GM19463 (cell line): ENCODE results near the gene USP48.
A peak's percentile ranks its signal among the peaks of the same experiment; 100 is the strongest.
"Not testable (repeated sequence)": the region's sequence is repeated elsewhere in the genome, so short reads cannot be mapped to it uniquely, and the experiment has no call there.

Source experiments
- ATAC-seq: cut with Tn5 transposase; IDR thresholded peaks from one replicate; pipeline ENCODE4 v1.9.1; 2021; ENCODE audit warnings: mild to moderate bottlenecking, moderate library complexity; ENCODE audit not compliant: unreplicated experiment

USP48 gene

GRCh38 chr1:21782868-21783678 lies at the start of gene USP48:
USP48 (minus strand) TSS chr1:21783149; CDS start chr1:21782957, 192 bp downstream.
- ATAC-seq = peak; percentile 63

GRCh38 chr1:21831454-21831970 lies 48.6 kb upstream of the USP48 start:
- ATAC-seq = no peak

GRCh38 chr1:21830792-21831453 lies 48.0 kb upstream of the USP48 start:
- ATAC-seq = no peak

- no peak for ATAC-seq
Measured at GRCh38 chr1:21829294-21829693, 46.3 kb upstream of the USP48 start.

- no peak for ATAC-seq
Measured at GRCh38 chr1:21828506-21829210, 45.7 kb upstream of the USP48 start.

- no peak for ATAC-seq
Measured at GRCh38 chr1:21828075-21828474, 45.1 kb upstream of the USP48 start.

- ATAC-seq = no peak
Measured at GRCh38 chr1:21827141-21827679, 44.3 kb upstream of the USP48 start.

GRCh38 chr1:21826694-21827093 lies 43.7 kb upstream of the USP48 start:
- ATAC-seq = not testable (repeated sequence)

- ATAC-seq = no peak
Measured at GRCh38 chr1:21825393-21825792, 42.4 kb upstream of the USP48 start.

GRCh38 chr1:21824926-21825325 lies 42.0 kb upstream of the USP48 start:
- no peak for ATAC-seq

- no peak for ATAC-seq
Measured at GRCh38 chr1:21823980-21824702, 41.2 kb upstream of the USP48 start.

GRCh38 chr1:21823206-21823979 lies 40.4 kb upstream of the USP48 start:
- ATAC-seq = no peak

GRCh38 chr1:21822349-21822748 lies 39.4 kb upstream of the USP48 start:
- ATAC-seq = no peak

GRCh38 chr1:21821385-21822019 lies 38.6 kb upstream of the USP48 start:
- no peak for ATAC-seq

GRCh38 chr1:21820597-21821232 lies 37.8 kb upstream of the USP48 start:
- ATAC-seq = no peak

GRCh38 chr1:21818656-21819055 lies 35.7 kb upstream of the USP48 start:
- no peak for ATAC-seq

GRCh38 chr1:21816602-21817302 lies 33.8 kb upstream of the USP48 start:
- ATAC-seq = no peak

- no peak for ATAC-seq
Measured at GRCh38 chr1:21815724-21816321, 32.9 kb upstream of the USP48 start.
